Testis (tissue), 3 donors: ENCODE measurements around the gene UBE2E3. TPM values are rescaled to one million over a fixed set of nuclear protein-coding genes. Genes with fewer than 3 reads are reported as not detected.

Experiments
- DNase-seq: peaks from one replicate; pipeline ENCODE4 v3.0.0-alpha.2; 2019
- H3K27ac ChIP-seq, 2 donors: fragments of 200-600 bp; sonication (generic); one replicate each; pipeline ENCODE4 v1.5.1; 2019
- H3K27me3 ChIP-seq: fragments of 200-600 bp; sonication (generic); one replicate; pipeline ENCODE4 v1.5.1; 2019
- H3K36me3 ChIP-seq: fragments of 200-600 bp; sonication (generic); one replicate; pipeline ENCODE4 v1.5.1; 2017; ENCODE audit warnings: low read depth; ENCODE audit errors: missing control alignments
- H3K4me1 ChIP-seq: fragments of 200-600 bp; sonication (generic); one replicate; pipeline ENCODE4 v1.5.1; 2019
- H3K4me3 ChIP-seq, 2 donors: fragments of 200-600 bp; sonication (generic); one replicate each; pipeline ENCODE4 v1.5.1; 2017 to 2019
- H3K9me3 ChIP-seq: fragments of 200-600 bp; sonication (generic); one replicate; pipeline ENCODE4 v1.5.1; 2017
- CTCF ChIP-seq, 3 experiments: fragments of 450-650 bp in 2 of 3; fragments of 200-600 bp in 1 of 3; sonication (generic) in 1 of 3; IDR thresholded peaks; one replicate each; pipeline ENCODE4 v1.5.1; 2016 to 2019; ENCODE audit warnings: antibody characterized with exemption in 3 of 3, mild to moderate bottlenecking in 2 of 3, moderate library complexity in 1 of 3
- POLR2A ChIP-seq: fragments of 450-650 bp; IDR thresholded peaks from one replicate; pipeline ENCODE4 v1.6.1; 2017; ENCODE audit warnings: antibody characterized with exemption, mild to moderate bottlenecking, moderate library complexity
- WGBS, 2 donors: methylation state at CpG; one replicate each; pipeline ENCODE4 v1.1.5; 2018; 5-methylcytosine and 5-hydroxymethylcytosine counted together
- intact Hi-C: fragments of 100-400 bp; cut with DNase I; formaldehyde crosslinking; loops from one replicate; pipeline ENCODE4 v1.15.1; 2023; ENCODE audit warnings: low total_unique reads
- polyA plus RNA-seq: library from polyadenylated mRNA; stranded (reverse); fragments of 350-450 nt; fragmentation: Illumina TruSeq; extraction: RNeasy Lipid Tissue Mini Kit (QIAGEN cat#74804); gene quantifications from one replicate; pipeline ENCODE4 v1.2.3, GENCODE V29; 2014; ENCODE audit warnings: low read depth, low replicate concordance; ENCODE audit not compliant: insufficient read depth
- total RNA-seq, 2 donors: library from RNA; depleted of rRNA; stranded (reverse); fragments of >200 nt; gene quantifications; one replicate each; pipeline ENCODE4 v1.2.3, GENCODE V29; 2016

Gene UBE2E3
- total and polyA plus RNA-seq, 3 donors from 2014 or later = 111 to 138 (median 113) TPM

GRCh38 chr2:181052523-181052891 is 72.1 kb downstream of the UBE2E3 start:
- TF ChIP-seq POLR2A (no peak), CTCF (IDR thresholded peaks at IDR 0.05) (no peak)
- Histone ChIP-seq H3K4me3 (no peak overlapping the region), H3K4me1 (no peaks in the 10 kb centered on the region), H3K9me3 (no peaks in the 10 kb centered on the region), H3K27ac (no peak overlapping the region), H3K27me3 (no peaks in the 10 kb centered on the region), H3K36me3 (no peaks in the 10 kb centered on the region)
- no peak for DNase-seq
- intact Hi-C loops = no loop called here

DNA sequence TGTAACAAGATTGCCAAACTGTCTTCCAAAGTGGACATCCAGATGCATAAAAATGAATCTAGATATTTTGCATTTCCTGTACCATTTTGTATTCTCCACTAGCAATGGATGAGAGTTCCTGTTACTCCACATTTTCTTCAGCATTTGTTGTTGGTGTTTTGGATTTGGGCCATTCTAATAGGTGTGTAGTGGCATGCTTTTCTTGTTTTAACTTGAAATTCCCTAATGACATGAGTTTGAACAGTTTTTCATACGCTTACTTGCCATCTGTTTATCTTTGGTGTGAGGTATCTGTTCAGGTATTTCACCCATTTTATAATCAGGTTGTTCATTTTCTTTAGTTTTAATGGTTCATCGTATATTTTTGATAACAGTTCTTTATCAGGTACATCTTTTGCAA is 73.9 kb downstream of the UBE2E3 start:
- Histone ChIP-seq H3K36me3 (no peaks in the 10 kb centered on the region), H3K4me3 (no peak overlapping the region), H3K4me1 (no peaks in the 10 kb centered on the region), H3K9me3 (no peaks in the 10 kb centered on the region), H3K27ac (no peak overlapping the region), H3K27me3 (no peaks in the 10 kb centered on the region)
- TF ChIP-seq CTCF (IDR thresholded peaks at IDR 0.05) (no peak), POLR2A (no peak)
- no peak for DNase-seq
- 93% methylated on average over 2 of the region's 2 CpGs for WGBS, 2 donors
- intact Hi-C loops = no loop called here

- intact Hi-C loops = no loop called here
- no peaks in the 10 kb centered on the region for H3K36me3 ChIP-seq
- TF ChIP-seq CTCF (IDR thresholded peaks at IDR 0.05) (no peak), POLR2A (no peak)
- WGBS, 2 donors = 88 to 94% methylated on average over 2 of the region's 2 CpGs
- H3K4me1 ChIP-seq = no peaks in the 10 kb centered on the region
- H3K4me3 ChIP-seq = no peak overlapping the region
- H3K27me3 ChIP-seq = no peaks in the 10 kb centered on the region
- no peak overlapping the region for H3K27ac ChIP-seq
- no peak for DNase-seq
- H3K9me3 ChIP-seq = no peaks in the 10 kb centered on the region
These were observed 74.4 kb downstream of the UBE2E3 start for GRCh38 chr2:181054843-181055242.

- no peaks in the 10 kb centered on the region for H3K4me1 ChIP-seq
- no peaks in the 10 kb centered on the region for H3K9me3 ChIP-seq
- DNase-seq = peak; percentile 22
- H3K27ac ChIP-seq = no peak overlapping the region
- intact Hi-C loops = no loop called here
- TF ChIP-seq POLR2A (no peak), CTCF (IDR thresholded peaks at IDR 0.05) (peak in 1 of 3 experiments; percentile 35)
- no peaks in the 10 kb centered on the region for H3K36me3 ChIP-seq
- WGBS, 2 donors = 80 to 83% methylated on average over 7 of the region's 7 CpGs
- no peak overlapping the region for H3K4me3 ChIP-seq
- H3K27me3 ChIP-seq = no peaks in the 10 kb centered on the region
These were observed 78.2 kb downstream of the UBE2E3 start for GRCh38 chr2:181058378-181059269.

GRCh38 chr2:181063696-181064095 is 83.3 kb downstream of the UBE2E3 start:
- Histone ChIP-seq H3K4me1 (no peaks in the 10 kb centered on the region), H3K27ac (no peak overlapping the region), H3K27me3 (no peaks in the 10 kb centered on the region), H3K4me3 (no peak overlapping the region), H3K36me3 (no peaks in the 10 kb centered on the region), H3K9me3 (no peaks in the 10 kb centered on the region)
- 0 to 48% methylated on average over 1 of the region's 1 CpG for WGBS, 2 donors
- DNase-seq = no peak
- intact Hi-C loops = no loop called here
- no peak for TF ChIP-seq CTCF (IDR thresholded peaks at IDR 0.05)
- TF ChIP-seq POLR2A = no peak
